Natural killer cell (primary cell): Measurements from ENCODE around the gene KLHL8. TPM values are rescaled to one million over a fixed set of nuclear protein-coding genes. Genes with fewer than 3 reads are reported as not detected.
"Not testable (repeated sequence)": the region's sequence is repeated elsewhere in the genome, so short reads cannot be mapped to it uniquely, and the experiment has no call there.

Source experiments
- ATAC-seq, 3 donors: fragments of 150-1000 bp in 2 of 3; fragments of 200-7000 bp in 1 of 3; cut with Tn5 transposase; 1 replicate in 1 of 3; 2 replicates in 2 of 3; pipeline ENCODE4 v1.10.0; 2021; ENCODE audit warnings: mild to moderate bottlenecking in 2 of 3, moderate library complexity in 2 of 3
- DNase-seq, 2 donors: peaks; one replicate each; pipeline versions ENCODE4 v3.0.0 to v3.0.0-alpha.2; 2013 to 2021; ENCODE audit warnings: mixed read lengths in 1 of 2
- H3K27ac ChIP-seq: one replicate; pipeline ENCODE4 v1.5.1; 2013; ENCODE audit warnings: mild to moderate bottlenecking, low read length
- H3K27me3 ChIP-seq: one replicate; pipeline ENCODE4 v1.6.1; 2013; ENCODE audit warnings: low read length; ENCODE audit not compliant: control insufficient read depth, insufficient read depth
- H3K36me3 ChIP-seq: one replicate; pipeline ENCODE4 v1.6.1; 2013; ENCODE audit warnings: low read length; ENCODE audit not compliant: control insufficient read depth, insufficient read depth
- H3K4me1 ChIP-seq: one replicate; pipeline ENCODE4 v1.6.1; 2013; ENCODE audit warnings: low read length; ENCODE audit not compliant: control insufficient read depth, insufficient read depth
- H3K4me3 ChIP-seq: one replicate; pipeline ENCODE4 v1.5.1; 2013; ENCODE audit warnings: low read length
- H3K9me3 ChIP-seq: one replicate; pipeline ENCODE4 v1.6.1; 2013; ENCODE audit warnings: low read length; ENCODE audit not compliant: control insufficient read depth, insufficient read depth
- H3K27ac Mint-ChIP-seq, 2 donors: one replicate each; pipeline ENCODE4 v1.8.0; 2022; ENCODE audit warnings: mild to moderate bottlenecking in 2 of 2, mixed read lengths in 2 of 2, moderate library complexity in 1 of 2
- H3K27me3 Mint-ChIP-seq, 2 donors: one replicate each; pipeline ENCODE4 v1.8.0; 2022; ENCODE audit warnings: low read depth in 2 of 2, mixed read lengths in 2 of 2
- H3K36me3 Mint-ChIP-seq: one replicate; pipeline ENCODE4 v1.8.0; 2022; ENCODE audit warnings: mixed read lengths
- H3K4me1 Mint-ChIP-seq, 2 donors: one replicate each; pipeline ENCODE4 v1.8.0; 2022; ENCODE audit warnings: mixed read lengths in 2 of 2
- H3K4me3 Mint-ChIP-seq: one replicate; pipeline ENCODE4 v1.8.0; 2022; ENCODE audit warnings: mild to moderate bottlenecking, moderate library complexity, mixed read lengths
- H3K9me3 Mint-ChIP-seq, 2 donors: one replicate each; pipeline ENCODE4 v1.8.0; 2022; ENCODE audit warnings: mixed read lengths in 2 of 2
- CTCF ChIP-seq: fragments of 200-600 bp; IDR thresholded peaks from one replicate; pipeline ENCODE4 v1.8.0; 2022; ENCODE audit warnings: antibody characterized with exemption
- WGBS: methylation state at CpG from one replicate; pipeline ENCODE4 v1.1.7; 2013; ENCODE audit warnings: missing lambda C conversion rate; ENCODE audit not compliant: insufficient coverage; 5-methylcytosine and 5-hydroxymethylcytosine counted together
- intact Hi-C: fragments of 100-400 bp; cut with micrococcal nuclease; formaldehyde crosslinking; loops from one replicate; pipeline ENCODE4 v1.14.2; 2022
- total RNA-seq, 4 donors: library from RNA; stranded (reverse); fragments of 120-200 nt in 1 of 4; gene quantifications; one replicate each; pipeline versions ENCODE4 v1.2.3 to v1.2.4, GENCODE V29; 2013 to 2022

The KLHL8 gene
- total RNA-seq, 3 donors from 2014 or later (not counting 1 experiment from before 2014, with no cell fraction given) = 8.3 to 11.2 (median 9.1) TPM

- H3K4me3 ChIP-seq = no peak overlapping the region
- TF ChIP-seq CTCF = no peak
- ATAC-seq (no peak), DNase-seq (no peak)
- Mint-ChIP-seq H3K36me3 (no peaks in the 10 kb centered on the region), H3K4me3 (no peak overlapping the region), H3K9me3 (no peaks in the 10 kb centered on the region), H3K4me1 (peaks cover 2 to 7% of the 10 kb centered on the region in 2 donors), H3K27ac (no peak overlapping the region), H3K27me3 (no peaks in the 10 kb centered on the region)
- H3K27ac ChIP-seq = no peak overlapping the region
- WGBS = 93% methylated on average over 10 of the region's 10 CpGs
- H3K27me3 ChIP-seq = no peaks in the 10 kb centered on the region
- peaks cover 10% of the 10 kb centered on the region for H3K4me1 ChIP-seq
- H3K36me3 ChIP-seq = no peaks in the 10 kb centered on the region
- H3K9me3 ChIP-seq = no peaks in the 10 kb centered on the region
- intact Hi-C loops = loop anchor here (5.0 to 10.0 kb wide), 2 partner anchors 287 to 1060 kb away; partner anchors contain the start of genes AFF1 and PPM1K
These were observed 3.9 kb upstream of the KLHL8 start for GRCh38 chr4:87224141-87224923.

GRCh38 chr4:87219632-87220093 lies 755 bp downstream of the KLHL8 start:
- under 1% methylated on average over 40 of the region's 40 CpGs for WGBS
- no peaks in the 10 kb centered on the region for H3K36me3 Mint-ChIP-seq
- intact Hi-C loops = loop anchor here (2.0 to 10.0 kb wide), 3 partner anchors 213 to 1065 kb away; partner anchors contain the start of genes AFF1 and PPM1K
- TF ChIP-seq CTCF = no peak
- peak overlapping the region; percentile 94 for H3K4me3 Mint-ChIP-seq
- Histone ChIP-seq H3K4me1 (peaks cover 18% of the 10 kb centered on the region), H3K4me3 (peak overlapping the region; percentile 98), H3K27me3 (no peaks in the 10 kb centered on the region), H3K9me3 (no peaks in the 10 kb centered on the region), H3K36me3 (no peaks in the 10 kb centered on the region), H3K27ac (peak overlapping the region; percentile 80)
- no peaks in the 10 kb centered on the region for H3K9me3 Mint-ChIP-seq
- ATAC-seq = peak; percentile 27 to 43 (median 28)
- peak; percentile 53 to 68 for DNase-seq
- peaks cover 7 to 12% of the 10 kb centered on the region in 2 donors for H3K4me1 Mint-ChIP-seq
- H3K27ac Mint-ChIP-seq = peak overlapping the region; percentile 87 to 91
- no peaks in the 10 kb centered on the region for H3K27me3 Mint-ChIP-seq

GRCh38 chr4:87217235-87217763 lies 3.1 kb downstream of the KLHL8 start:
- H3K9me3 Mint-ChIP-seq, DNase-seq, H3K36me3 Mint-ChIP-seq, H3K27me3 Mint-ChIP-seq, H3K36me3 ChIP-seq, intact Hi-C loops, H3K27ac Mint-ChIP-seq, ATAC-seq, H3K27ac ChIP-seq, H3K9me3 ChIP-seq, H3K27me3 ChIP-seq, H3K4me3 Mint-ChIP-seq, H3K4me3 ChIP-seq: not testable (repeated sequence)
- peaks cover 7 to 12% of the 10 kb centered on the region in 2 donors for H3K4me1 Mint-ChIP-seq
- WGBS = 93% methylated on average over 4 of the region's 6 CpGs
- peaks cover 18% of the 10 kb centered on the region for H3K4me1 ChIP-seq

GRCh38 chr4:87216469-87216868 lies 3.9 kb downstream of the KLHL8 start:
- no peak for TF ChIP-seq CTCF
- 100% methylated on average over 1 of the region's 1 CpG for WGBS
- no peak overlapping the region for H3K4me3 Mint-ChIP-seq
- DNase-seq (no peak), ATAC-seq (no peak)
- no peak overlapping the region for H3K27ac ChIP-seq
- H3K36me3 Mint-ChIP-seq = no peaks in the 10 kb centered on the region
- no peaks in the 10 kb centered on the region for H3K27me3 ChIP-seq
- no peaks in the 10 kb centered on the region for H3K9me3 ChIP-seq
- peaks cover 18% of the 10 kb centered on the region for H3K4me1 ChIP-seq
- no peak overlapping the region for H3K4me3 ChIP-seq
- H3K27me3 Mint-ChIP-seq = no peaks in the 10 kb centered on the region
- no peaks in the 10 kb centered on the region for H3K36me3 ChIP-seq
- intact Hi-C loops = no loop called here
- no peaks in the 10 kb centered on the region for H3K9me3 Mint-ChIP-seq
- H3K4me1 Mint-ChIP-seq = peaks cover 7 to 12% of the 10 kb centered on the region in 2 donors
- H3K27ac Mint-ChIP-seq = no peak overlapping the region
